ENCODE data around the gene AFAP1L1.
"Not testable (repeated sequence)": the region's sequence is repeated elsewhere in the genome, so short reads cannot be mapped to it uniquely, and the experiment has no call there.

AFAP1L1 gene

DNA sequence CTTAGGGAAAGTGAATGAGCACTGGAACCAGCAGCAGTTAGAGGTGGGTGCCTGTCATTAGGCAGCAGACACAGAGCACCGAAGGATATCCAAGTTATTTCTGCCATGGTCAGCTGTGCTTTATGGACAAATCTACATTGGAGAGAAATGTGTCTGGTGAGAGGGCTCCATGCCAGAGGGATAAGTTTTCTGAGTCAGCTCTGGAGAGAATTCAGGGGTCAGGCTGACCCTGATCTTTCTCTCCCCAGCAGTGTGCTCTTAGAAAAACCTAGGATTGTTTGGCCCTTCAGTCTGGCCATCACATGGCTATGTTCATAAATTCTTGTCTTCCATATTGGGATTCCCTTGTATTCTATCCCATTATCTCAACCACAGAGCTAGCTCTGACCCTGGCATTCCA, 116.3 kb downstream of the AFAP1L1 start:
- TF ChIP-seq, protein P1, sequence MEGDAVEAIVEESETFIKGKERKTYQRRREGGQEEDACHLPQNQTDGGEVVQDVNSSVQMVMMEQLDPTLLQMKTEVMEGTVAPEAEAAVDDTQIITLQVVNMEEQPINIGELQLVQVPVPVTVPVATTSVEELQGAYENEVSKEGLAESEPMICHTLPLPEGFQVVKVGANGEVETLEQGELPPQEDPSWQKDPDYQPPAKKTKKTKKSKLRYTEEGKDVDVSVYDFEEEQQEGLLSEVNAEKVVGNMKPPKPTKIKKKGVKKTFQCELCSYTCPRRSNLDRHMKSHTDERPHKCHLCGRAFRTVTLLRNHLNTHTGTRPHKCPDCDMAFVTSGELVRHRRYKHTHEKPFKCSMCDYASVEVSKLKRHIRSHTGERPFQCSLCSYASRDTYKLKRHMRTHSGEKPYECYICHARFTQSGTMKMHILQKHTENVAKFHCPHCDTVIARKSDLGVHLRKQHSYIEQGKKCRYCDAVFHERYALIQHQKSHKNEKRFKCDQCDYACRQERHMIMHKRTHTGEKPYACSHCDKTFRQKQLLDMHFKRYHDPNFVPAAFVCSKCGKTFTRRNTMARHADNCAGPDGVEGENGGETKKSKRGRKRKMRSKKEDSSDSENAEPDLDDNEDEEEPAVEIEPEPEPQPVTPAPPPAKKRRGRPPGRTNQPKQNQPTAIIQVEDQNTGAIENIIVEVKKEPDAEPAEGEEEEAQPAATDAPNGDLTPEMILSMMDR (IDR thresholded peaks at IDR 0.05; ENCODE audit: insufficient read depth, low read length, missing control alignments) = no peak
- no peak for DNase-seq (ENCODE audit: low read depth, low spot score)
- CTCF ChIA-PET = interaction anchor here (2.8 to 21.8 kb wide), 5 partner anchors 8 to 54 kb away, joined by 12 to 737 read pairs (median 17); partner anchors contain the start of gene IL17B
- POLR2A ChIA-PET = interaction anchor here (0.6 to 4.4 kb wide), 9 partner anchors 11 to 172 kb away, joined by 3 to 36 read pairs (median 4); no protein-coding TSS in a partner anchor
- H3K4me3 ChIP-seq (ENCODE audit: low read depth, low read length) = no peak overlapping the region

DNA sequence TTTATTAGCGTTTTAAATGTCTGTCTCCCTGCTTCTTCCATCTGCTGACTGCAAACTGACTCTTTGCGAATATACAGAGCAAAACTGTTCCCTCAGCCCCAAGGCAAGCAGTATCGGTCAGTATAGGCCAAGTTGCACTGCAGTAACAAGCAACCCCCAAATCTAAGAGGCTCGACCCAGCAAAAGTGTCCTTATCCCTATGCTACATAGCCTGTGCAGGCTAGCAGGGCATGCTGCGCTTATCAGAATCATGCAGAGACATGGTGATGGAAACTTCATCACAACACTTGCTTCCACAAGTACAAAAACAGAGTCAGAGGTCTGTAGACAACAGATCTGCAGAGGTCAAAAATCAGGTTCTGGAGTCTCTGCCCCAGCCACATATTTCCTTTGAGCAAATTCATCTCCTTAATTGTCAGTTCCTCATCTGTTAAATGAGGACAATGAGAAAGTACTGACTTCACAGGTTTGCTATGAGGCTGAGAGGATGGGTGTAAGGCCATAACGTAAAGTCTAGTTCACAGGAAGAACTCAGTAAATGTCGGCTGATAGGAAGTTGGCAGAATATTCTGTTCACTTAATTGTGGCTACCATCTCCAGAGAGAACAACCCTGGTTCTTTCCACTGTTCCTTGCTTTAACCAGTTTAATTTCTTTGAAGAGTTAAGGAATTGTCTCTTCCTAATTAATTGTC, 117.0 kb downstream of the AFAP1L1 start:
- CTCF ChIA-PET = interaction anchor here (0.7 to 21.8 kb wide), 7 partner anchors 7 to 54 kb away, joined by 5 to 737 read pairs (median 17); partner anchors contain the start of gene IL17B
- no peak for DNase-seq (ENCODE audit: low read depth, low spot score)
- TF ChIP-seq, protein P1 (IDR thresholded peaks at IDR 0.05; ENCODE audit: insufficient read depth, low read length, missing control alignments) = no peak
- POLR2A ChIA-PET = interaction anchor here (0.6 to 4.4 kb wide), 8 partner anchors 11 to 173 kb away, joined by 3 to 36 read pairs (median 4); no protein-coding TSS in a partner anchor
- no peak overlapping the region for H3K4me3 ChIP-seq (ENCODE audit: low read depth, low read length)

DNA sequence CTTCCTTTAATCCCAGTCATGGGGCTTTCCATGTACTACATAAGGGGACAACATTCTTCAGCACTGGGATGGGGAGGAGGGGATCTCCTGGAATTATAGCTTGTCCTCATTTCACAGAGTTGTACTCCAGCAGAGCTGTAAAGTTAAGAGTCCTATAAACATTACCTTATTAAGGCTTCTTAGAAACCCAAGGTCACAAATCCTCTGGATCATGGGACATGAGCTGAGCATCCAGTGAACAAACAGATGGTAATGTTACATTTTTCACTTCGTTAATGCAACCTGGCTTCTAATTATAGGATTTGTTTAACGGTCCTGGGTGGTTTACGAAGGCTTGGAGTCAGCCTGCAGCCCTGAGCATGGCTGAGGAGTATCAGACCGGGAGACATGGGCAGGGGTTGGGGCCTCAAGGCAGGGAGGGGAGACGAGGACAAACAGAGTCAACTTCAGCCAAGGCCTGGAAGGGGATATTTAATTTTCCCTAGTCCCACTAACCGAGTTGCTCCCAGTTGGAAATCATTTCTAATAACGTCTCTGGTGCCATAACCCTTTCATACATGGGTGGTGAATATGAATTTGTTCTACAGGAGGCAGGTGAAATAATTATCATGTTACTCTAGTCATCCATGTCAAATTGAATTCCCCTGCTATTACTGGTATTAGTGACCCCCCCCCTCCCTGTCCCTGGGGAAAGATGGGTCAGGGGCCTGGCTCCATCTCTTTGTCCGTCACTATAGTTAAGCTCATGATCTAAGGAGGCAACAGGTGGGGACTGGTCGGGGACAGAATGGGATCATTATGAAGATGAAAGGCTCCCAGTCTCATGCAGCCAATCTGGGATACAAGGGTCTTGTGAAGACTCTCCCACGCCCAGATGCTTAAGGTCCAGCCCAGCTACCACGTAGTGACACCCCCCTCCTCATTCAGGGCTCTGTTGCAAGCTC, 118.2 kb downstream of the AFAP1L1 start:
- CTCF ChIA-PET = interaction anchor here (0.7 to 21.8 kb wide), 7 partner anchors 8 to 50 kb away, joined by 3 to 737 read pairs (median 17); partner anchors contain the start of gene IL17B
- no peak overlapping the region for H3K4me3 ChIP-seq (ENCODE audit: low read depth, low read length)
- POLR2A ChIA-PET = interaction anchor here (0.7 to 1.4 kb wide), 2 partner anchors 17 kb away, joined by 3 to 5 read pairs; no protein-coding TSS in a partner anchor
- DNase-seq (ENCODE audit: low read depth, low spot score) = no peak
- TF ChIP-seq, protein P1 (IDR thresholded peaks at IDR 0.05; ENCODE audit: insufficient read depth, low read length, missing control alignments) = no peak

DNA sequence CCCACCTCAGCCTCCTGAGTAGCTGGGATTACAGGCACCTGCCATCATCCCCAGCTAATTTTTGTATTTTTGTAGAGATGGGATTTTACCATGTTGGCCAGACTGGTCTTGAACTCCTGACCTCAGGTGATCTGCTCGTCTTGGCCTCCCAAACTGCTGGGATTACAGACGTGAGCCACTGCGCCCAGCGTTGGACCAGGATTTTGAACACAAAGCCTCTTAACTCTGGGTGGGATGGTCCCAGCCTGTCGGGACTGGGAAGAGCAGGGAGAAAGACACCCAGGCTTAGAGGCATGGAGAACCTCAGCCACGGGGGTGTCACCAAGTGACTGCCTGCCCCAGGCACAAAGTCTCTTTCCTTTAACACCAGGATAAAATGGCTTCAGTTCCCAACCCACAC, 119.4 kb downstream of the AFAP1L1 start:
- POLR2A ChIA-PET = interaction anchor here (0.9 to 1.4 kb wide), 2 partner anchors 16 kb away, joined by 3 to 5 read pairs; no protein-coding TSS in a partner anchor
- H3K4me3 ChIP-seq (ENCODE audit: low read depth, low read length); DNase-seq (ENCODE audit: low read depth, low spot score): not testable (repeated sequence)
- CTCF ChIA-PET = interaction anchor here (0.7 to 21.8 kb wide), 6 partner anchors 9 to 48 kb away, joined by 3 to 737 read pairs (median 26); partner anchors contain the start of gene IL17B

Measured in AG04449 (cell line).